ENCODE results near the gene HOXD12.

The HOXD12 gene

GRCh38 chr2:176123411-176124109 lies 24.0 kb downstream of the HOXD12 start:
- Histone ChIP-seq H3K4me3 (ENCODE audit: insufficient read depth, low read depth, low read length) (no peak overlapping the region), H3K36me3 (ENCODE audit: control insufficient read depth, insufficient read depth, low read length) (no peaks in the 10 kb centered on the region), H3K9me3 (ENCODE audit: control insufficient read depth, low read length) (no peaks in the 10 kb centered on the region), H3K4me1 (ENCODE audit: control insufficient read depth, insufficient read depth, low read length) (no peaks in the 10 kb centered on the region), H3K27me3 (ENCODE audit: control insufficient read depth, insufficient read depth, low read length, poor library complexity, severe bottlenecking) (peaks cover 100% of the 10 kb centered on the region), H3K27ac (ENCODE audit: insufficient read depth, low read depth, low read length, poor library complexity, severe bottlenecking) (no peak overlapping the region)
- 3 to 6% methylated on average over 40 of the region's 40 CpGs for WGBS, 2 experiments

GRCh38 chr2:176124110-176124946 lies 24.7 kb downstream of the HOXD12 start:
- peaks cover 100% of the 10 kb centered on the region for H3K27me3 ChIP-seq (ENCODE audit: control insufficient read depth, insufficient read depth, low read length, poor library complexity, severe bottlenecking)
- no peak overlapping the region for H3K4me3 ChIP-seq (ENCODE audit: insufficient read depth, low read depth, low read length)
- no peaks in the 10 kb centered on the region for H3K36me3 ChIP-seq (ENCODE audit: control insufficient read depth, insufficient read depth, low read length)

GRCh38 chr2:176124947-176125771 lies 25.6 kb downstream of the HOXD12 start:
- Histone ChIP-seq H3K9me3 (ENCODE audit: control insufficient read depth, low read length) (no peaks in the 10 kb centered on the region), H3K4me1 (ENCODE audit: control insufficient read depth, insufficient read depth, low read length) (peaks cover under 1% of the 10 kb centered on the region), H3K4me3 (ENCODE audit: insufficient read depth, low read depth, low read length) (no peak overlapping the region), H3K27me3 (ENCODE audit: control insufficient read depth, insufficient read depth, low read length, poor library complexity, severe bottlenecking) (peaks cover 100% of the 10 kb centered on the region), H3K27ac (ENCODE audit: insufficient read depth, low read depth, low read length, poor library complexity, severe bottlenecking) (no peak overlapping the region), H3K36me3 (ENCODE audit: control insufficient read depth, insufficient read depth, low read length) (no peaks in the 10 kb centered on the region)
- WGBS, 2 experiments = 15 to 22% methylated on average over 8 to 9 of the region's 9 CpGs

More at GRCh38 chr2:176124110-176124946, 24.7 kb downstream of the HOXD12 start:
- 16 to 18% methylated on average over 34 of the region's 34 CpGs for WGBS, 2 experiments
- no peaks in the 10 kb centered on the region for H3K9me3 ChIP-seq (ENCODE audit: control insufficient read depth, low read length)
- H3K4me1 ChIP-seq (ENCODE audit: control insufficient read depth, insufficient read depth, low read length) = no peaks in the 10 kb centered on the region
- H3K27ac ChIP-seq (ENCODE audit: insufficient read depth, low read depth, low read length, poor library complexity, severe bottlenecking) = no peak overlapping the region

- H3K4me1 ChIP-seq (ENCODE audit: control insufficient read depth, insufficient read depth, low read length) = peaks cover 4% of the 10 kb centered on the region
- no peak overlapping the region for H3K4me3 ChIP-seq (ENCODE audit: insufficient read depth, low read depth, low read length)
- H3K9me3 ChIP-seq (ENCODE audit: control insufficient read depth, low read length) = no peaks in the 10 kb centered on the region
- no peak overlapping the region for H3K27ac ChIP-seq (ENCODE audit: insufficient read depth, low read depth, low read length, poor library complexity, severe bottlenecking)
- H3K27me3 ChIP-seq (ENCODE audit: control insufficient read depth, insufficient read depth, low read length, poor library complexity, severe bottlenecking) = peaks cover 100% of the 10 kb centered on the region
- H3K36me3 ChIP-seq (ENCODE audit: control insufficient read depth, insufficient read depth, low read length) = no peaks in the 10 kb centered on the region
- 18 to 21% methylated on average over 6 of the region's 6 CpGs for WGBS, 2 experiments
Observed at GRCh38 chr2:176125772-176126054, 26.1 kb downstream of the HOXD12 start.

GRCh38 chr2:176126929-176127773 lies 27.6 kb downstream of the HOXD12 start:
- Histone ChIP-seq H3K4me3 (ENCODE audit: insufficient read depth, low read depth, low read length) (no peak overlapping the region), H3K9me3 (ENCODE audit: control insufficient read depth, low read length) (no peaks in the 10 kb centered on the region), H3K36me3 (ENCODE audit: control insufficient read depth, insufficient read depth, low read length) (no peaks in the 10 kb centered on the region), H3K4me1 (ENCODE audit: control insufficient read depth, insufficient read depth, low read length) (peaks cover 4% of the 10 kb centered on the region), H3K27ac (ENCODE audit: insufficient read depth, low read depth, low read length, poor library complexity, severe bottlenecking) (no peak overlapping the region), H3K27me3 (ENCODE audit: control insufficient read depth, insufficient read depth, low read length, poor library complexity, severe bottlenecking) (peaks cover 100% of the 10 kb centered on the region)
- WGBS, 2 experiments = 4 to 21% methylated on average over 5 to 7 of the region's 13 CpGs

GRCh38 chr2:176127774-176128072 lies 28.1 kb downstream of the HOXD12 start:
- H3K27ac ChIP-seq (ENCODE audit: insufficient read depth, low read depth, low read length, poor library complexity, severe bottlenecking) = no peak overlapping the region

GRCh38 chr2:176128172-176128981 lies 28.8 kb downstream of the HOXD12 start:
- Histone ChIP-seq H3K4me1 (ENCODE audit: control insufficient read depth, insufficient read depth, low read length) (peaks cover 4% of the 10 kb centered on the region), H3K27ac (ENCODE audit: insufficient read depth, low read depth, low read length, poor library complexity, severe bottlenecking) (no peak overlapping the region), H3K9me3 (ENCODE audit: control insufficient read depth, low read length) (no peaks in the 10 kb centered on the region), H3K27me3 (ENCODE audit: control insufficient read depth, insufficient read depth, low read length, poor library complexity, severe bottlenecking) (peaks cover 100% of the 10 kb centered on the region), H3K36me3 (ENCODE audit: control insufficient read depth, insufficient read depth, low read length) (no peaks in the 10 kb centered on the region), H3K4me3 (ENCODE audit: insufficient read depth, low read depth, low read length) (no peak overlapping the region)
- WGBS, 2 experiments = 3 to 5% methylated on average over 47 to 49 of the region's 49 CpGs

More at GRCh38 chr2:176127774-176128072, 28.1 kb downstream of the HOXD12 start:
- peaks cover 4% of the 10 kb centered on the region for H3K4me1 ChIP-seq (ENCODE audit: control insufficient read depth, insufficient read depth, low read length)
- H3K27me3 ChIP-seq (ENCODE audit: control insufficient read depth, insufficient read depth, low read length, poor library complexity, severe bottlenecking) = peaks cover 100% of the 10 kb centered on the region
- H3K4me3 ChIP-seq (ENCODE audit: insufficient read depth, low read depth, low read length) = no peak overlapping the region
- WGBS, 2 experiments = 32 to 34% methylated on average over 4 of the region's 4 CpGs
- no peaks in the 10 kb centered on the region for H3K36me3 ChIP-seq (ENCODE audit: control insufficient read depth, insufficient read depth, low read length)
- no peaks in the 10 kb centered on the region for H3K9me3 ChIP-seq (ENCODE audit: control insufficient read depth, low read length)

- Histone ChIP-seq H3K27ac (ENCODE audit: insufficient read depth, low read depth, low read length, poor library complexity, severe bottlenecking) (no peak within 1 kb of the TSS), H3K27me3 (ENCODE audit: control insufficient read depth, insufficient read depth, low read length, poor library complexity, severe bottlenecking) (peaks cover 100% of the 10 kb centered on the region), H3K36me3 (ENCODE audit: control insufficient read depth, insufficient read depth, low read length) (no peaks in the 10 kb centered on the region), H3K4me1 (ENCODE audit: control insufficient read depth, insufficient read depth, low read length) (peaks cover 4% of the 10 kb centered on the region), H3K4me3 (ENCODE audit: insufficient read depth, low read depth, low read length) (peak within 1 kb of the TSS; percentile 9), H3K9me3 (ENCODE audit: control insufficient read depth, low read length) (no peaks in the 10 kb centered on the region)
- WGBS, 2 experiments = 1% methylated on average over 64 of the region's 64 CpGs
Observed at GRCh38 chr2:176128982-176129796, 29.6 kb downstream of the HOXD12 start, which contains the start of gene HOXD8. Gene HOXD8 (plus strand): TSS chr2:176129705. CDS start chr2:176130367, 662 bp downstream.
